ENCODE results near the gene URB1.

The URB1 gene

GRCh38 chr21:32338209-32338921, 54.4 kb downstream of the URB1 start:
- DNase-seq = no peak

DNA sequence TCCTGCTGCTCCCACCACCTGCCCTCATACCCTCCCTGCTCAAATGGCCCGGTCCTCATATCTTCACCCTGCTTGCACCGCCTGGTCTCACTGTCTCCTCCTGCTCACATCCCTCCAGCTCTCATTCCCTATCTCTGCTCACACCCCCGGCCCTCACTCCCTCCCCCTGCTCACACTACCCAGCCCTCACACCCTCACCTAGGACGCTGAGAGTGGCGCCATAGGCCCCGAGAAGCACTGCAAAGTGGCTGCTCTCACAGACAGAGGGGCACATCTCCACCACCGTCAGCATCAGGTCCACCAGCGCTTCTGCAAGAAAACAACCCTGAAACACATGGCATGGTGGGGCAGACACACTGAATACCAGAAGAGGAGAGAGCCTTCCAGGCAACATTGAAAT, 55.6 kb downstream of the URB1 start:
- no peak for DNase-seq

GRCh38 chr21:32336711-32337110, 56.1 kb downstream of the URB1 start:
- DNase-seq = no peak

GRCh38 chr21:32335601-32336575, 56.9 kb downstream of the URB1 start:
- no peak for DNase-seq

DNA sequence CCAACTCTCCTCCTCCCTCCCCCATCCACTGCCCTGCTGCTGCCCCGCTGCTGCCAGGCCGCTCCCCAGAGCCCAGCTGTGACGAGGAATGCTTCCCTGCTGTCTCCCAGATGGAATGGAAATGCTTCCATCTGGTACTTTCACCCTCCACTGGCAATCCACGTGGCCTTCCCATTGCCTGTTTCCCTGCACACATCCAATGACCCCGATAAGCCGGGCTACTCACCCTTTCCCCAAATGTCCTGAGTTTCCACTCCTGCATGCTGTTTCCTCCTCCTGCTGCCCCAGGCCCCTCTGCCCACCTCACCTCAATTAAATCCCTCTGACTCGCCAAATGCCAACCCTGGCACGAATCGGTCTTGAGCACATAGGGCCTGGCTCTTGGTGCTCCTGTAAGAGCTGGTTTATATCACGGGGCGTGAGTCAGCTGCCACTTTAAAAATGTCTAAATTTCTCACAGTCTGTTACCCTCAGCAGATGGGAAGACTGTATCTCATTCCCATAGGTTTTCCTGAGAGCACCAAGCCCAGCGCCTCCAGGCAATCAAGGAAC, 57.8 kb downstream of the URB1 start:
- no peak for DNase-seq

GRCh38 chr21:32333953-32334673, 58.7 kb downstream of the URB1 start:
- no peak for DNase-seq

DNA sequence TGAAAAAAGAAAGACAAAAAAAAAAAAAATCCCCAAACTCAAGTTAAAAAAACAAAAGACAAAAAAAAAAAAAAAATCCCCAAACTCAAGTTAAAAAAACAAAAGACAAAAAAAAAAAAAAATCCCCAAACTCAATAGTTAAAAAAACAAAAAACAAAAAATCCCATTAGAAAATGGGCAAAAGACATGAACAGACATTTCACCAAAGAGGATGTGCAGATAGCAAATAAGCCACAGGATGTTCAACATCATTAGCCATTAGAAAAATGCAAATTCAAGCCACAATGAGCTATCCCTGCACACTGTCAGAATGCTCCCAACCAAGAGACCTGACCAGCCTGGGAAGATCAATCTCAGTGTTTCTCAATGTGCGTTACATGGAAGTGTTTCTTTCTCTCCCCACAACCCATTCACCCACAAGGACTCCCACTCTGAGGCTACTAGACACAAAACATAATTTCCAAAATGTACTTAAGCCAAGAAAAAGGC, 60.3 kb downstream of the URB1 start:
- DNase-seq = no peak

GRCh38 chr21:32331444-32332305, 61.1 kb downstream of the URB1 start:
- no peak for DNase-seq

DNA sequence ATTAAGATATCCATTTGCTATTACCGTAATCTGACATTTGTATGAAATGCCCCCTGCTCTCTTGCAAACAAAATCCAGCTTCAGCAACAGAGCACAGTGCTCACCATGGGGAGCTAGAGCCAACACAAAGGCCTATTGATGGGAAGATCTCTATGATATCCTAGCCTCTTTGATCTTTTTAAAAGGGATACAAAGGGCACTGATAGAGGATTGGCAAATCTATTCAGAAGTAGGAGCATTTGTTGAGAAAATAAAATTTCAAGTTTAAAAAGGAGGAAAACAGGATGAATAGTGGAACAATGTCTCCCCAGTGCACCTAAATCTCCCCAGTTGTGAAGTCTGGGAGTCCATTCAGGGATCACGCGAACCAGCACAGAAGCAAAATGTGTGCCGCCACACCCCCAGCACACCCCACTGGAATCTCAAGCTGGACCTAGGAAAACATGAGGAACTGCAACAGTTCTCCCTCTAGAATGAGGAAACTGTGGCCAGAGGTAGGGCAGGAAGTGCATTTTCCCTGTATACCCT, 62.0 kb downstream of the URB1 start:
- no peak for DNase-seq

GRCh38 chr21:32329776-32330175, 63.0 kb downstream of the URB1 start:
- DNase-seq = no peak

DNA sequence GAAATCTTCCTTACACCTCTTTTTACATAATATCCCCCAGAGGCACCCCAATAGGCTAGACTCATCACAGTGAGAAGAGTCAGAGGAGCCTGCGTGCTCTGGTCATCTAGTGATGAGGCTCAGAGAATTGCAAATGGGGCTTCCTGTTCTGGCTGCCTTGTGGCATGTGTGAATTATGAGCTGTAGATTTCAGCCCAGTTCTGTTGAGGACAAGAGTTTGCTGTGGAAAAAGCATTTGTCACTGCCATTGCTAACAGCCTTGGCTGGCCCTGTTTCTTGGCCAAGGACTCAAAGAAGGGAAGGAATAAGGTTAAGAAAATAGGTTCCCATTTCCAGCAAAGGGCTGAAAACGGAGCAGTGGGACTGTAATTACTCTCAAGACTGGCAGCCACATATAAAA, 63.5 kb downstream of the URB1 start:
- no peak for DNase-seq

GRCh38 chr21:32328595-32328994, 64.2 kb downstream of the URB1 start:
- DNase-seq = no peak

GRCh38 chr21:32325706-32326105, 67.1 kb downstream of the URB1 start:
- no peak for DNase-seq

DNA sequence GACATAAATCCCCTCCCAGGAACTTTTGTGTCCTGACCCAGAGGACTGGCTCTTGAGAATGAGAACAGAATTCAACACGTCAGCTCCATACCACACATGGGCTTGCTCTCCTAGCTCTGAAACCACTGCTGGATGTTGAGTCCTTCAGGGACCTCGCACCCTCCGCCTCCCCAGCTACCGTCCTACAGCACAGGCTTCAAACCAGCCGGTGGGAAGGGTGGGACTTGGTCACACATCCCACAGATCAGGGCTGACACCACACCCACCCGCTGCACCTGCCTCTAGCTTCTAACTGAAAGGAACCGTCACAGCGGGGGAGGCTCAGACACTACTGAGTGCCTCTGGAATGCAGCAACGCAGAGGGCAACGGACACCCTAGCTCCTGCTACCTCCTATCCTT, 70.1 kb downstream of the URB1 start:
- no peak for DNase-seq

GRCh38 chr21:32322103-32322502, 70.7 kb downstream of the URB1 start:
- DNase-seq = no peak

DNA sequence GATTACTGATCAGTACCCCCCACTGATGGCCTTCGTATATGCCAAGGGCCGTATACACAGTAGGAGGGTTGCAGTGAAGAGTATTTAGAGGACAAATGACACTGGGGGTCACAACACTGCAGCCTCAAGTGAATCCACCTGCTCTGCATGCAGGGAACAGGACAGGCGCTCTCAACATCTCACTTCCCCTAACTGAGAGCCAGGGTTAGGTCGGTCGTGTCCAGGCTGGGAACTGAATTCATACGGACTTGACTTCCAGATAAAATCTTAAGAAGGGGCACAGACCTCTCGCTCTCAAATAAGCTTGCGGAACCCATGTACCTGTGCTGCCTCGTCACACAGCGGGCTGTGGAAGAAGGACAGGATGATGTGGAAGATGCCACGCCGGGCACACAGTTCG, 71.3 kb downstream of the URB1 start:
- DNase-seq = no peak

GRCh38 chr21:32320726-32321125, 72.1 kb downstream of the URB1 start:
- no peak for DNase-seq

- no peak for DNase-seq
Observed at GRCh38 chr21:32320059-32320458, 72.8 kb downstream of the URB1 start.

DNA sequence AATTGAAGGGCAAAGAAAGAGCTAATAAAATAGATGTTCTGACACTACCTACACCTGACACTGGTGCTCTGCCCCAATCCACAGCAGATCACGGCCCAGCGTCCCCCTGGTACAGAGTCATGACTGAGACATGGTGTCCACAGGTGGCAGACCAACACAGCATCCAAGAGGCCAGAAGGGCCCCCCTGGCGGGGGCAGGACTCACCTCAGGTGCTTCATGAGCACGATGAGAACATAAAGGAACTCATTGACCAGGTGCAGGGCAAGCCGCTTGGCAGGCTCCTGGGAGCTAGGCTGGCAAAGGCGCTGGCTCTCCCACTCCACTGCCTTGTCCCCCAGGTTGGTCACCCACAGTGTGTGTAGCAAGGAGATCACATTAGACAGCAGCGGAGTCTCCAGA, 73.8 kb downstream of the URB1 start:
- DNase-seq = no peak

- DNase-seq = no peak
Observed at GRCh38 chr21:32317726-32318125, 75.1 kb downstream of the URB1 start.

- no peak for DNase-seq
Observed at GRCh38 chr21:32316361-32317215, 76.2 kb downstream of the URB1 start.
